Spleen (tissue), 11 donors: Measurements from ENCODE around the gene KIF6. TPM values are rescaled to one million over a fixed set of nuclear protein-coding genes. Genes with fewer than 3 reads are reported as not detected.

Experiments
- DNase-seq: peaks from one replicate; pipeline ENCODE4 v3.0.0-alpha.2; 2020
- H3K27ac ChIP-seq, 8 donors: fragments of 200-600 bp; sonication (generic) in 7 of 8; 1 replicate in 4 of 8; 2 replicates in 4 of 8; pipeline versions ENCODE4 v1.5.0 to v1.8.0; 2016 to 2021; ENCODE audit warnings: inconsistent platforms in 4 of 8, mild to moderate bottlenecking in 4 of 8, moderate library complexity in 1 of 8
- H3K27me3 ChIP-seq, 7 donors: fragments of 200-600 bp; sonication (generic) in 6 of 7; replicated peaks in 1 of 7; 1 replicate in 4 of 7; 2 replicates in 3 of 7; pipeline versions ENCODE4 v1.5.0 to v1.8.0; 2016 to 2021; ENCODE audit warnings: inconsistent platforms in 3 of 7, mild to moderate bottlenecking in 1 of 7
- H3K36me3 ChIP-seq, 6 donors: fragments of 200-600 bp; sonication (generic) in 5 of 6; 1 replicate in 4 of 6; 2 replicates in 2 of 6; pipeline versions ENCODE4 v1.5.0 to v1.8.0; 2016 to 2021; ENCODE audit warnings: inconsistent platforms in 2 of 6
- H3K4me1 ChIP-seq, 6 donors: fragments of 200-600 bp; sonication (generic) in 5 of 6; 1 replicate in 3 of 6; 2 replicates in 3 of 6; pipeline versions ENCODE4 v1.5.0 to v1.8.0; 2016 to 2021; ENCODE audit warnings: inconsistent platforms in 3 of 6
- H3K4me3 ChIP-seq, 8 donors: fragments of 200-600 bp; sonication (generic) in 7 of 8; 1 replicate in 4 of 8; 2 replicates in 4 of 8; pipeline versions ENCODE4 v1.5.0 to v1.8.0; 2016 to 2021; ENCODE audit warnings: inconsistent platforms in 4 of 8, mild to moderate bottlenecking in 4 of 8, moderate library complexity in 2 of 8
- H3K9me3 ChIP-seq, 8 donors: fragments of 200-600 bp; sonication (generic) in 7 of 8; 1 replicate in 4 of 8; 2 replicates in 4 of 8; pipeline versions ENCODE4 v1.5.0 to v1.8.0; 2016 to 2021; ENCODE audit warnings: inconsistent platforms in 4 of 8
- CTCF ChIP-seq, 11 experiments: fragments of 200-600 bp in 7 of 11; fragments of 450-650 bp in 4 of 11; sonication (generic) in 4 of 11; IDR thresholded peaks in 8 of 11; conservative IDR thresholded peaks in 3 of 11; 1 replicate in 7 of 11; 2 replicates in 4 of 11; pipeline versions ENCODE4 v1.4.0 to v1.8.0; 2016 to 2021; ENCODE audit warnings: antibody characterized with exemption in 11 of 11, inconsistent platforms in 4 of 11, mild to moderate bottlenecking in 1 of 11
- POLR2A ChIP-seq, 3 donors: fragments of 450-650 bp; IDR thresholded peaks; one replicate each; pipeline ENCODE4 v1.5.1; 2017; ENCODE audit warnings: antibody characterized with exemption in 3 of 3, mild to moderate bottlenecking in 1 of 3
- POLR2AphosphoS5 ChIP-seq, 3 donors: sonication (generic); formaldehyde crosslinking; IDR thresholded peaks; one replicate each; pipeline ENCODE4 v1.5.1; 2017; ENCODE audit warnings: antibody characterized with exemption in 3 of 3
- WGBS, 5 donors: extraction: QIAGEN DNeasy Blood & Tissue Kit in 3 of 5; methylation state at CpG; one replicate each; pipeline versions ENCODE4 v1.1.5 to v1.1.7; 2013 to 2018; 5-methylcytosine and 5-hydroxymethylcytosine counted together
- intact Hi-C: fragments of 100-400 bp; cut with DNase I; formaldehyde crosslinking; loops from one replicate; pipeline ENCODE4 v1.15.0; 2023; ENCODE audit warnings: low total_unique reads
- polyA plus RNA-seq, 3 donors: library from polyadenylated mRNA; stranded (reverse); fragments of 200-250 nt; gene quantifications; one replicate each; pipeline ENCODE4 v1.2.1, GENCODE V29; 2013
- total RNA-seq, 7 donors: library from RNA; depleted of rRNA in 3 of 7; stranded (reverse); fragments of >200 nt in 3 of 7; fragmentation: NEBNext Ultra II Directional in 4 of 7; extraction: Animal tissue kit (Norgen Biotek cat#: 25700) in 4 of 7; gene quantifications; one replicate each; pipeline versions ENCODE4 v1.1.0 to v1.2.1, GENCODE V29; 2016 to 2021
- donor health status: healthy with polysubstance abuse.
- donor health status: DM: no; HTN: no; CAD: no; lungs with moderate emphysema.
- donor health status: DM: no; HTN: no; CAD: no.
- donor health status: Bipolar disorder and iron deficiency.
- donor health status: healthy.
- donor health status: DM: no; HTN: no; CAD: no.
- donor health status: DM: yes; HTN: yes; CAD: no.

The KIF6 gene
- total and polyA plus RNA-seq, 10 donors, result 0.10 to 0.75 (median 0.24) TPM; not detected in 3

GRCh38 chr6:39446909-39447308, 278.3 kb downstream of the KIF6 start:
- 49 to 67% (median 56%) methylated on average over 2 of the region's 2 CpGs for WGBS, 5 donors
- Histone ChIP-seq H3K27me3 (peaks cover 0 to 8% (median 0%) of the 10 kb centered on the region in 7 donors), H3K4me3 (no peak overlapping the region), H3K9me3 (no peaks in the 10 kb centered on the region), H3K4me1 (no peaks in the 10 kb centered on the region), H3K36me3 (no peaks in the 10 kb centered on the region), H3K27ac (no peak overlapping the region)
- intact Hi-C loops, result no loop called here
- DNase-seq, result no peak
- TF ChIP-seq POLR2AphosphoS5 (IDR thresholded peaks at IDR 0.05) (no peak), CTCF (IDR thresholded peaks at IDR 0.05 in 8 of 11, conservative IDR thresholded peaks at IDR 0.05 in 3 of 11) (no peak), POLR2A (IDR thresholded peaks at IDR 0.05) (no peak)

GRCh38 chr6:39445667-39446066, 279.5 kb downstream of the KIF6 start:
- 84 to 96% (median 86%) methylated on average over 1 of the region's 1 CpG for WGBS, 5 donors

GRCh38 chr6:39444479-39445019, 280.7 kb downstream of the KIF6 start:
- intact Hi-C loops, result no loop called here
- TF ChIP-seq POLR2A (IDR thresholded peaks at IDR 0.05) (no peak), POLR2AphosphoS5 (IDR thresholded peaks at IDR 0.05) (no peak), CTCF (IDR thresholded peaks at IDR 0.05 in 8 of 11, conservative IDR thresholded peaks at IDR 0.05 in 3 of 11) (no peak)
- H3K4me1 ChIP-seq, result no peaks in the 10 kb centered on the region
- H3K4me3 ChIP-seq, result no peak overlapping the region
- no peaks in the 10 kb centered on the region for H3K36me3 ChIP-seq
- WGBS, 5 donors, result 74 to 93% (median 80%) methylated on average over 5 of the region's 5 CpGs
- DNase-seq, result no peak
- H3K27me3 ChIP-seq, result peaks cover 0 to 2% (median 0%) of the 10 kb centered on the region in 7 donors
- H3K27ac ChIP-seq, result no peak overlapping the region
- no peaks in the 10 kb centered on the region for H3K9me3 ChIP-seq

More at GRCh38 chr6:39445667-39446066, 279.5 kb downstream of the KIF6 start:
- no peak for DNase-seq
- TF ChIP-seq CTCF (IDR thresholded peaks at IDR 0.05 in 8 of 11, conservative IDR thresholded peaks at IDR 0.05 in 3 of 11), result no peak
- TF ChIP-seq POLR2AphosphoS5 (IDR thresholded peaks at IDR 0.05), result no peak
- TF ChIP-seq POLR2A (IDR thresholded peaks at IDR 0.05), result no peak
- Histone ChIP-seq H3K4me3 (no peak overlapping the region), H3K4me1 (no peaks in the 10 kb centered on the region), H3K27ac (no peak overlapping the region), H3K9me3 (no peaks in the 10 kb centered on the region), H3K27me3 (peaks cover 0 to 8% (median 0%) of the 10 kb centered on the region in 7 donors), H3K36me3 (no peaks in the 10 kb centered on the region)
- intact Hi-C loops, result no loop called here

- no peak overlapping the region for H3K27ac ChIP-seq
- TF ChIP-seq POLR2A (IDR thresholded peaks at IDR 0.05), result no peak
- H3K9me3 ChIP-seq, result peaks cover 0 to 5% (median 1%) of the 10 kb centered on the region in 8 donors
- no peaks in the 10 kb centered on the region for H3K4me1 ChIP-seq
- intact Hi-C loops, result no loop called here
- WGBS, 5 donors, result 86 to 97% (median 94%) methylated on average over 4 of the region's 4 CpGs
- DNase-seq, result no peak
- no peaks in the 10 kb centered on the region for H3K27me3 ChIP-seq
- no peak overlapping the region for H3K4me3 ChIP-seq
- H3K36me3 ChIP-seq, result no peaks in the 10 kb centered on the region
These were observed 283.2 kb downstream of the KIF6 start for GRCh38 chr6:39441986-39442385.
